HepG2 (cell line): ENCODE measurements around the gene RRAS. TPM values are rescaled to one million over a fixed set of nuclear protein-coding genes. Genes with fewer than 3 reads are reported as not detected.
A peak's percentile ranks its signal among the peaks of the same experiment; 100 is the strongest.

Experiments
- ASH2L ChIP-seq: fragments of 300-600, 200-600 bp; sonication (generic); IDR thresholded peaks from 2 replicates; pipeline ENCODE4 v1.7.0; 2017; ENCODE audit warnings: low read depth, mild to moderate bottlenecking, moderate library complexity, mixed read lengths, low read length; ENCODE audit not compliant: insufficient read length
- GATAD2A ChIP-seq: IDR thresholded peaks from 2 replicates; pipeline ENCODE4 v1.6.1; 2016
- GMEB2 ChIP-seq: IDR thresholded peaks from 2 replicates; pipeline ENCODE4 v1.6.1; 2016; ENCODE audit warnings: missing biosample characterization, missing genetic modification reagents, low read depth
- NR1H2 ChIP-seq: sonication (generic); formaldehyde crosslinking; IDR thresholded peaks from 2 replicates; pipeline ENCODE4 v1.8.1; 2022; ENCODE audit warnings: low read depth, missing genetic modification reagents, borderline replicate concordance
- PBX2 ChIP-seq: IDR thresholded peaks from 2 replicates; pipeline ENCODE4 v1.6.1; 2016; ENCODE audit warnings: control low read depth
- RELA ChIP-seq: sonication (generic); formaldehyde crosslinking; IDR thresholded peaks from 2 replicates; pipeline ENCODE4 v1.4.0; 2020; ENCODE audit warnings: missing genetic modification reagents
- SRF ChIP-seq: IDR thresholded peaks from 2 replicates; pipeline ENCODE4 v1.6.1; 2011; ENCODE audit warnings: mild to moderate bottlenecking, low read depth, low read length, moderate library complexity
- TARDBP ChIP-seq: sonication (generic); formaldehyde crosslinking; IDR thresholded peaks from 2 replicates; pipeline ENCODE4 v1.8.0; 2022; ENCODE audit warnings: mild to moderate bottlenecking, missing genetic modification reagents
- TBL1XR1 ChIP-seq: fragments of 150-350 bp; IDR thresholded peaks from 2 replicates; pipeline ENCODE4 v1.6.1; 2014; ENCODE audit warnings: borderline replicate concordance, low read length; ENCODE audit not compliant: partially characterized antibody
- THAP11 ChIP-seq: IDR thresholded peaks from 2 replicates; pipeline ENCODE4 v1.6.1; 2016; ENCODE audit warnings: missing biosample characterization, missing genetic modification reagents
- ZBTB34 ChIP-seq: sonication (generic); formaldehyde crosslinking; IDR thresholded peaks from 2 replicates; pipeline ENCODE4 v1.8.0; 2022; ENCODE audit warnings: mild to moderate bottlenecking, missing genetic modification reagents
- ZNF234 ChIP-seq: sonication (generic); formaldehyde crosslinking; conservative IDR thresholded peaks from 2 replicates; pipeline ENCODE4 v1.5.1; 2020; ENCODE audit warnings: mild to moderate bottlenecking, missing genetic modification reagents
- ZNF34 ChIP-seq: sonication (generic); formaldehyde crosslinking; IDR thresholded peaks from 2 replicates; pipeline ENCODE4 v1.4.0; 2020; ENCODE audit warnings: mild to moderate bottlenecking, missing genetic modification reagents, borderline replicate concordance
- ZNF350 ChIP-seq: sonication (generic); formaldehyde crosslinking; IDR thresholded peaks from 2 replicates; pipeline ENCODE4 v1.4.0; 2020; ENCODE audit warnings: mild to moderate bottlenecking, low read depth, missing genetic modification reagents, borderline replicate concordance
- ZNF367 ChIP-seq: sonication (generic); formaldehyde crosslinking; IDR thresholded peaks from 2 replicates; pipeline ENCODE4 v1.4.0; 2020; ENCODE audit warnings: missing genetic modification reagents, borderline replicate concordance
- ZNF567 ChIP-seq: sonication (generic); formaldehyde crosslinking; IDR thresholded peaks from 2 replicates; pipeline ENCODE4 v1.8.1; 2023; ENCODE audit warnings: mild to moderate bottlenecking, missing genetic modification reagents, borderline replicate concordance
- ZNF687 ChIP-seq: sonication (generic); formaldehyde crosslinking; IDR thresholded peaks from 2 replicates; pipeline ENCODE4 v1.5.1; 2020; ENCODE audit warnings: mild to moderate bottlenecking, missing genetic modification reagents, moderate library complexity
- ZNF83 ChIP-seq: sonication (generic); formaldehyde crosslinking; IDR thresholded peaks from 2 replicates; pipeline ENCODE4 v1.4.0; 2020; ENCODE audit warnings: missing genetic modification reagents, mild to moderate bottlenecking, borderline replicate concordance
- ZSCAN31 ChIP-seq: sonication (generic); formaldehyde crosslinking; IDR thresholded peaks from 2 replicates; pipeline ENCODE4 v1.5.0; 2020; ENCODE audit warnings: low read depth, mild to moderate bottlenecking, missing genetic modification reagents
- ZSCAN9 ChIP-seq: IDR thresholded peaks from 2 replicates; pipeline ENCODE4 v1.6.1; 2016; ENCODE audit warnings: borderline replicate concordance
- polyA plus RNA-seq, 8 experiments: library from polyadenylated mRNA; depleted of rRNA in 3 of 8; stranded (reverse) in 7 of 8; unstranded in 1 of 8; fragments of >200 nt; fragmentation: Illumina TruSeq in 4 of 8; extraction: Trizol in 4 of 8; gene quantifications; 2 replicates each; pipeline versions ENCODE4 v1.2.1 to v1.2.3, GENCODE V29; 2011 to 2016; ENCODE audit warnings: low read depth in 4 of 8, missing spikeins in 1 of 8, mixed read lengths in 1 of 8; ENCODE audit not compliant: insufficient read depth in 1 of 8
- total RNA-seq, 5 experiments: library from RNA; depleted of rRNA; stranded (reverse); fragments of >200 nt; fragmentation: Illumina TruSeq; extraction: Trizol; gene quantifications; 2 replicates each; pipeline ENCODE4 v1.2.3, GENCODE V29; 2016; ENCODE audit warnings: low read depth in 1 of 5

The RRAS gene
- total and polyA plus RNA-seq, 2 of the 13 experiments (the other 11 are each of a cell fraction or from before 2014, with no cell fraction given), result 1.5 to 12.0 TPM

GRCh38 chr19:49665351-49666119, 25.6 kb upstream of the RRAS start, which contains the start of the genes BCL2L12 and IRF3 (continued):
- TF ChIP-seq ZNF367 (no peak; the same call in 1 of the 2 replicates), ASH2L (peak; percentile 65), ZNF234 (CRISPR knock-in tag) (no peak), RELA (CRISPR knock-in tag) (no peak), ZNF34 (CRISPR knock-in tag) (no peak), PBX2 (no peak), SRF (peak; percentile 100), ZNF567 (CRISPR knock-in tag) (peak; percentile 61; the same call in 1 of the 2 replicates), TARDBP (CRISPR knock-in tag) (no peak), ZSCAN9 (CRISPR knock-in tag) (no peak), THAP11 (CRISPR knock-in tag) (peak; percentile 91), ZSCAN31 (CRISPR knock-in tag) (no peak; the same call in 1 of the 2 replicates), ZNF687 (CRISPR knock-in tag) (peak; percentile 57; the same call in 1 of the 2 replicates), ZNF83 (0 out of 2 replicates have a peak, but pooled peaks have one; percentile 31), NR1H2 (no peak), ZBTB34 (no peak), GATAD2A (CRISPR knock-in tag) (no peak; the same call in 1 of the 2 replicates), GMEB2 (CRISPR knock-in tag) (peak; percentile 97), TBL1XR1 (no peak), ZNF350 (peak; percentile 40; the same call in 1 of the 2 replicates)
